NB4 (cell line): ENCODE results near the gene BRD4.

ENCODE experiments used
- CTCF ChIP-seq: IDR thresholded peaks from one replicate; pipeline ENCODE4 v1.5.1; 2012; ENCODE audit warnings: low read depth, low read length
- MAX ChIP-seq: IDR thresholded peaks from 2 replicates; pipeline ENCODE4 v1.6.1; 2011; ENCODE audit warnings: low read depth, low read length
- MYC ChIP-seq: IDR thresholded peaks from 2 replicates; pipeline ENCODE4 v1.6.1; 2011; ENCODE audit warnings: low read depth, low read length
- POLR2A ChIP-seq: IDR thresholded peaks from 2 replicates; pipeline ENCODE4 v1.6.1; 2011; ENCODE audit warnings: mild to moderate bottlenecking; ENCODE audit not compliant: insufficient read length; ENCODE audit errors: extremely low read depth

- TF ChIP-seq CTCF: no peak
- no peak for TF ChIP-seq POLR2A
- TF ChIP-seq MAX: no peak
- no peak for TF ChIP-seq MYC
Measured at GRCh38 chr19:15266683-15267082, 65.7 kb downstream of the BRD4 start.
